ENCODE results near the gene CBY1. TPM values are rescaled to one million over a fixed set of nuclear protein-coding genes. Genes with fewer than 3 reads are reported as not detected.
"Not testable (repeated sequence)": the region's sequence is repeated elsewhere in the genome, so short reads cannot be mapped to it uniquely, and the experiment has no call there.

CBY1 gene
- total RNA-seq, 1 donor from 2014 or later, result 36.9 TPM

DNA sequence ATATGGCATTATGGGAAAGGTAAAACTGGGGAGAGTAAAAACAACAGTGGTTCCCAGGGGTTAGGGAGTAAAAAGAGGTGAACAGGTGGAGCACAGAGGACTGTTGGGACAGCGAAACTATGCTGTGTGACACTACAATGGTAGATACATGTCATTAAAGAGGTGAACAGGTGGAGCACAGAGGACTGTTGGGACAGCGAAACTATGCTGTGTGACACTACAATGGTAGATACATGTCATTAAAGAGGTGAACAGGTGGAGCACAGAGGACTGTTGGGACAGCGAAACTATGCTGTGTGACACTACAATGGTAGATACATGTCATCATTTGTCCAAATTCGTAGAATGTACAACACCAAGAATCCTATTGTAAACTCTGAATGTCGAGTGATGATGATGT lies 12.2 kb upstream of the CBY1 start:
- intact Hi-C loops (cut with DNase I), result not testable (repeated sequence)

DNA sequence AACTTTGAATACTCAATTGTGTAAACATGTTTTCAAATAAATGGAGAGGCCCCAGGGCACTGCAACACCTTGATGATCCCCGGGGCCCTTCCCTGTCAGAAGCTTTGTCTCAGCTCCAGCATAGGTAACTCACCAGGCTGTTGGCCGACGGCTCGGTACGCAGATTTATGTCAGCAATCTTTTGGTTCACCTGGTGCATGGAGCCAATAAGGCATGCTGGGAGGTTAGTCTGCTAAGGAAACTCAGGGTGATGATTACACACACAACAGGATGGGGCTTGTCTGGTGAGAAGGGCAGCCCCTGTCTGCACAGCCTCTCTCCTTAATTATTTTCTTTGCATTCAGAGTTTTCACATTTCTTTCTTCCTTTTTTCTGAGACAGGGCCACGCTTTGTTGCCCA lies 11.0 kb upstream of the CBY1 start:
- intact Hi-C loops (cut with DNase I), result no loop called here

More for the DNA sequence above, 12.2 kb upstream of the CBY1 start:
- not testable (repeated sequence) for DNase-seq (ENCODE audit: low spot score)

DNA sequence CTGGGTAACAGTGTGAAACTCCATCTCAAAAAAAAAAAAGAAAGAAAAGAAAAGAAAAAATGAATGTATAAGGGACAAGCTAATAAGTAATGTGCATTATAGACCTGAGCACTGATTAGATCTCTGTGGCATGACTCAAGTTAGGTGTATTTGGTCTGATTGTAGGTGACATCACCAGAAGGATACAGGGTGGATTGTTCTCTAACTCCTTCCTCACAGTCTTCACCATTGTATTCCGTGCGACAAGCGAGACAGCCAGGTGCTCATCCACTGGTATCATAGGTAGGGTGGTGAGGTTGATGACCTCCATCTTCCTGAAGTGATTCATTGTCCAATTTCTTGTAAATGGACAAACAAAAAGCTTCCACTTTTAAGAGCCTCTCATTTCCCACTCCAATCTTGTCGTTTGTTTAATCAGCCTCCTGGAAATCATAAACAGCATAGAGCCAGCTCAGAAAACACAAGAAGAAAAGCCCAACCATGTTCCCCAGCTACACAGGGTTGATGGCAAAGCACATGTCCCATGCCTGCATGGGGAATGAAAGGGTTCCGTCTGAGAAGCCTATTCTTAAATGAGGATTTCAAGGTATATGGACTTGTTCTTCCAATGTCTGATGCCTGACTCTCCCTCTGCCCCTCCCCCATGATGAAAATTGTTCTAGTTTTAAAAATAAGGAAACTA lies 6.5 kb upstream of the CBY1 start:
- DNase-seq (ENCODE audit: low spot score), result no peak
- intact Hi-C loops (cut with DNase I), result no loop called here

More for the DNA sequence above, 11.0 kb upstream of the CBY1 start:
- no peak for DNase-seq (ENCODE audit: low spot score)

- intact Hi-C loops (cut with DNase I), result no loop called here
- DNase-seq (ENCODE audit: low spot score), result no peak
These were observed 3.6 kb upstream of the CBY1 start for GRCh38 chr22:38652859-38653258.

DNA sequence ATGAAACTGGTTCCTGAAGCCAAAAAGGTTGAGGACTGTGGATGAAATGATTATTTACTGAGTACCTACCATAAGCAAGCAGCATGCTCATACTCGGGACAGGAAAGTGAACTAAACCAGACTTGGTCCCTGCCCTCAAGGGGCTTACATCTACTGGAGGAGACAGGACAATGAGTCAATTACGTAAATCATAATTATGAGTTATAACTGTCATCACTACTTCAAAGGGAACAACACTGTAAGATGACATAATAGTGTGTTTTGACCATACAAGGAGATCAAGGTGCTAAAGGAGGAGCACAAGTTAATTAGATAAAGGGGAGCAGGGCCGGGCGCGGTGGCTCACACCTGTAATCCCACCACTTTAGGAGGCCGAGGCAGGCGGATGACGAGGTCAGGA lies 2.7 kb upstream of the CBY1 start:
- intact Hi-C loops (cut with DNase I), result no loop called here
- no peak for DNase-seq (ENCODE audit: low spot score)

DNA sequence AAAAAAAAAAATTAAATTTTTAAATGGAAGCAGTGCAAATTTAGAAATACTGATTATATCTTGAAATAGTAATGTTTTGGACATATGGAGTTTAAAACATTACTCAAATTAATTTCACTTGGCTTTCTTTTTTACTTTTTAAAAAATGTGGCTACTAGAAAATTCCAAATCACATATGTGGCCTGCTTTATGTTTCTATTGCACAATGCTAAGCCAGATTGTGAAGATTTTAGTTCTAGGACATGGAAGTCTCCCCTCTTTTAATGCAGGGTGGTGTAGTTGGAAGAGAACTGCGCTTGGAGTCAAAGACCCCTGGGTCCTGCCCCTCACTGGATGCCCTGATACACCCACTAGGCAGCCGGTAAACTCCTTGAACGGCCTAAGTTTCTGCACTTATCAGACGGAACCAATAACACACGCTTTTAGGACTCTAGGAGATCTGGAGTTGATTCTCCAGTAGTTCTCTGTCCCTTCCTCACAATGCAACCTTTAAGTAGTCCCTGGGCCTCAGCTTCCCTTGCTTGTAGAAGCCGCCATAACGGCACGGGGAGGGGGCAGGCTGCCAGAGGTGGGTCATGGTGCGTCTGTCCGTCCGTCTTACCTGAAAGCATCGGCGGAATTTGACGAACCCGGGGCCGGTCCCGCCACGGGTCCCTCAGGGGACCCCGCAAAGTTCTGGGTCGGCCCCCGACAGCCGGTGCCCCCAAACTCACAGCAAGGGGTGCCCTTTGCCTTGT lies 751 bp upstream of the CBY1 start:
- intact Hi-C loops (cut with DNase I), result no loop called here
- no peak for DNase-seq (ENCODE audit: low spot score)

GRCh38 chr22:38657045-38657909 lies 839 bp downstream of the CBY1 start:
- no peak for DNase-seq (ENCODE audit: low spot score)
- intact Hi-C loops (cut with DNase I), result no loop called here

GRCh38 chr22:38674888-38675287 lies 18.4 kb downstream of the CBY1 start:
- DNase-seq (ENCODE audit: low spot score), result no peak
- intact Hi-C loops (cut with DNase I), result no loop called here

- no peak for DNase-seq (ENCODE audit: low spot score)
- intact Hi-C loops (cut with DNase I), result no loop called here
These were observed 19.4 kb downstream of the CBY1 start for GRCh38 chr22:38675833-38676232.

- intact Hi-C loops (cut with DNase I), result no loop called here
- peak; percentile 97 for DNase-seq (ENCODE audit: low spot score)
These were observed 25.3 kb downstream of the CBY1 start, which contains the start of gene TOMM22 for GRCh38 chr22:38681582-38682335. TOMM22 (plus strand) TSS chr22:38681957; CDS start chr22:38681979, 22 bp downstream.

DNA sequence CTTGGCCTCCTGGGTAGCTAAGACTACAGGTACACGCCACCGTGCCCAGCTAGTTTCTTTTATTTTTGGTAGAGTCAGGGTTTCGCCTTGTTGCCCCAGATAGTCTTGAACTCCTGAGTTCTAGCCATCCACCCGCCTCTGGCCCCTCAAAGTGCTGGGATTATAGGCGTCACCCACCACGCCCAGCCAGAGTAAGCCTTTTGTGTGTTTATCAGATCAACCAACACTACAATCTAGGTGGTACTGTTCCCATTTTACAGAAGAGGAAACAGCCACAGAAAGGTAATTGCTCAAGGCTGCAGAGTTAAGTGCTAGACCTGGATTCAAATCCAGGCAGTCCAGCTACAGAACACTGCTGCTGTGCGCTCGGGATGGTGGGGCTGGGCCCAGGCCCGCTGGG lies 28.5 kb downstream of the CBY1 start:
- DNase-seq (ENCODE audit: low spot score), result no peak
- intact Hi-C loops (cut with DNase I), result no loop called here

- intact Hi-C loops (cut with DNase I), result no loop called here
- DNase-seq (ENCODE audit: low spot score), result no peak
These were observed 29.3 kb downstream of the CBY1 start for GRCh38 chr22:38685761-38686160.

DNA sequence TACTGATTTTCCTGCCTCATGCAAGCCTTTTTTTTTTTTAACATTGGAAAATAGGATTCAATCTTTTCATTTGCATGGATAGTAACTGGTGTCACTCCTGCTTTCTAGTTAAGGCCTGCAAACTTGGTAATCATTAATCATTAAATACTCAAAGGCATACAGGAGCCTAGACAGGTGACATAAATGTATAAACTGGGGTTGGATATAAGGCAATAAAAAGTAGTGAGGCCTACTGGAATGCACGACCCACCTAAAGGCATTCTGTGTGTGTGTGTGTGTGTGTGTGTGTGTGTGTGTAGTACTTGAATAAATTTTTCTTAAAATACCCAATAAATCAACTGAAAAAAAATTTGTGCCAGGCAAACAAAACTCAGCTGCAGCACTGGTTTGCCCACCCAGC lies 33.2 kb downstream of the CBY1 start:
- DNase-seq (ENCODE audit: low spot score), result no peak
- intact Hi-C loops (cut with DNase I), result no loop called here

DNA sequence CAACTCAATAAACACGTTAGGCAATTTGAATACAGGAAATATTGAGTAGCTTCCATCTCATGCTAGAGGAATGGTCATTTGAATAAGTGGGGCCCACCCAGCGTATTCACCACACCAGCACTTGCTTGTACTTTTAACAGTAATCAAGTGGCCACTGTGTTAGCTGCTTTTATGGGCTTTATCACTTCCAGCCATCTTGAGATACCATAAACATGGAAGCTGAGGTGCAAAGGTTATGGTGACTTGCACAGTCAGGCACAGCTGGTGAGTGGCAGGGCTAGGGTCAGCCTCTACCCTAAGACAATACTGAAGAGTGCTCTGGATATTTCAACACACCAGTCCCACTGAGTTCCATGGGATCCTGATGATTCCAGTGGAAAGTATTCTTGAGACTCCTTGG lies 37.6 kb downstream of the CBY1 start:
- no peak for DNase-seq (ENCODE audit: low spot score)
- intact Hi-C loops (cut with DNase I), result no loop called here

DNA sequence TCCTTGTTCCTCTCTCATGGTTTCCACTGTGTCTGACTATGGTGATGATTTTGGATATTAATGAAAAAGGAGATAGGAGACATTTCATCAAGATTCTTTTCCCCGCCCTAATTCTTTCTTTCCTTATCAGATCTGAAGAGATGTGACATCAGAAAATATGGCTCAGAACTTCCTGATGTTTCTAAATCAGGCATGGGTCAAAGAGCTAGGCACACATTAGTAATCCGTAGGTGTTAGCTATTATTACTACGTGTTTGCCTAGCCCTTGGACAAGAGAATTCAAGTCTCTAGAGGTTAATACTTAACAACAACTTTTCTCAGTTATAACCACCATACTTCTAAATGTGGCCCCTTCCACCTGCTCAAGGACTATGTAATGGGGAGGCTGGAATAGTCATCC lies 38.5 kb downstream of the CBY1 start:
- intact Hi-C loops (cut with DNase I), result no loop called here
- DNase-seq (ENCODE audit: low spot score), result no peak

- intact Hi-C loops (cut with DNase I), result no loop called here
- no peak for DNase-seq (ENCODE audit: low spot score)
These were observed 40.4 kb downstream of the CBY1 start for GRCh38 chr22:38696606-38697424.

DNA sequence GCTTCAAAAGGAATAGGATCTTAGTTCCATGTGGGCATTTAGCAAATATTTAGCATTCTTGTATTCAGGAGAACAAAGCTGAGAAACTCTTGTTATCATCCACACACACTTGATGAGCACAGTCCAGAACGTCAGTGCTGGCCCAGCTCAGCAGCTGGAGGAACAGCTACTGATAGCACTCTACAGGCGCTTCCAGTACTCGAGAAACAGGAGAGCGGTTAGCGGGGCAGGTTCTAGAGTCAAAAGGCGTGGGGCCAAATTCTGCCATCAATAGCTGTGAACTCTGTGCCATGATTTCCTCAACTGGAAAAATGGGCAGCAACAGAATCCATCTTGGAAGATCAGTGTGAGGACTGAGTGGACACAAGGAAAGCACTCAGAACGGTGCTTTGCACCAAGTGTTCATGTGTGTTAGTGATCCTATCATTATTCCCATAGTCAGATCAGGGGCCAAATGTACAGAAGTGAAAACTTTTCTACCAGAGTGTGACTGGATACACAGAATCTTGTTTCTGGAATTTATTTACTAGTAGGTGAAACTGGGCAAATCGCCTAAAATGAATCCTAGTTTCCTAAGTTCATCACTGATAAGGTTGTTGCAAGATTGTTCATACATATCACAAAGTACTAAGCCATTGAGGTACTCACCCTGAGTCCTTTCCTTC lies 41.1 kb downstream of the CBY1 start:
- intact Hi-C loops (cut with DNase I), result no loop called here
- DNase-seq (ENCODE audit: low spot score), result no peak

- DNase-seq (ENCODE audit: low spot score), result no peak
- intact Hi-C loops (cut with DNase I), result no loop called here
These were observed 42.1 kb downstream of the CBY1 start for GRCh38 chr22:38698407-38699094.

All from cardiac septum (tissue), 1 donor.